AG04450 (cell line): ENCODE data around the gene IGSF9B. TPM values are rescaled to one million over a fixed set of nuclear protein-coding genes. Genes with fewer than 3 reads are reported as not detected.

Experiments used
- CTCF ChIA-PET: fragments of 300-600, 350-600 bp; formaldehyde crosslinking; extraction: SDS; loops from one replicate; lab custom pipeline; 2022; ENCODE audit warnings: antibody characterized with exemption, inconsistent platforms; lab: Charles Lee
- POLR2A ChIA-PET: fragments of 350-600 bp; formaldehyde crosslinking; extraction: SDS; loops from one replicate; lab custom pipeline; 2021; ENCODE audit warnings: antibody characterized with exemption, inconsistent platforms; lab: Yijun Ruan, JAX
- DNase-seq: peaks from one replicate; pipeline ENCODE4 v3.0.0-alpha.2; 2011; ENCODE audit warnings: low read depth, low spot score
- H3K27ac ChIP-seq: one replicate; pipeline ENCODE4 v1.5.1; 2012; ENCODE audit warnings: low read depth, low read length, control low read depth
- H3K27me3 ChIP-seq: one replicate; pipeline ENCODE4 v1.6.0; 2012; ENCODE audit warnings: low read length; ENCODE audit not compliant: control insufficient read depth, insufficient read depth
- H3K4me3 ChIP-seq: 2 replicates; pipeline ENCODE4 v1.5.1; 2011; ENCODE audit warnings: mild to moderate bottlenecking, low read depth, low read length, control low read depth
- H3K9me3 ChIP-seq: 2 replicates; pipeline ENCODE4 v1.5.1; 2012; ENCODE audit warnings: low read length; ENCODE audit not compliant: control insufficient read depth, insufficient read depth
- CTCF ChIP-seq: IDR thresholded peaks from 2 replicates; pipeline ENCODE4 v1.5.1; 2011; ENCODE audit warnings: low read depth, low read length, control low read depth, inconsistent platforms
- polyA plus RNA-seq: library from polyadenylated mRNA; depleted of rRNA; stranded (reverse); fragments of >200 nt; gene quantifications from 2 replicates; pipeline ENCODE4 v1.2.3, GENCODE V29; 2011

IGSF9B gene
- polyA plus RNA-seq, 1 experiment, result not detected

GRCh38 chr11:133990501-133990900 lies 33.7 kb upstream of the IGSF9B start:
- peaks cover 20% of the 10 kb centered on the region for H3K27me3 ChIP-seq
- no peaks in the 10 kb centered on the region; the same call in 1 of the 2 replicates for H3K9me3 ChIP-seq
- no peak for DNase-seq
- no peak overlapping the region for H3K27ac ChIP-seq
- CTCF ChIA-PET, result no interaction called here
- TF ChIP-seq CTCF, result no peak
- POLR2A ChIA-PET, result no interaction called here
- no peak overlapping the region for H3K4me3 ChIP-seq

GRCh38 chr11:133988686-133989410 lies 32.1 kb upstream of the IGSF9B start:
- no peak overlapping the region for H3K4me3 ChIP-seq
- POLR2A ChIA-PET, result no interaction called here
- H3K9me3 ChIP-seq, result no peaks in the 10 kb centered on the region
- H3K27me3 ChIP-seq, result peaks cover 18% of the 10 kb centered on the region
- no peak for DNase-seq
- CTCF ChIA-PET, result no interaction called here
- TF ChIP-seq CTCF, result no peak
- no peak overlapping the region for H3K27ac ChIP-seq

- peaks cover 18% of the 10 kb centered on the region for H3K27me3 ChIP-seq
- TF ChIP-seq CTCF, result no peak
- H3K9me3 ChIP-seq, result no peaks in the 10 kb centered on the region
- no peak overlapping the region for H3K27ac ChIP-seq
- ChIA-PET CTCF (no interaction called here), POLR2A (no interaction called here)
- no peak for DNase-seq
- no peak overlapping the region for H3K4me3 ChIP-seq
These were observed 30.4 kb upstream of the IGSF9B start for GRCh38 chr11:133987171-133987570.

- DNase-seq, result no peak
- no peak for TF ChIP-seq CTCF
- Histone ChIP-seq H3K27ac (no peak overlapping the region), H3K9me3 (no peaks in the 10 kb centered on the region), H3K4me3 (no peak overlapping the region), H3K27me3 (peaks cover 18% of the 10 kb centered on the region)
- ChIA-PET CTCF (no interaction called here), POLR2A (no interaction called here)
These were observed 29.5 kb upstream of the IGSF9B start for GRCh38 chr11:133985981-133986944.

GRCh38 chr11:133984828-133985227 lies 28.1 kb upstream of the IGSF9B start:
- H3K9me3 ChIP-seq, result no peaks in the 10 kb centered on the region
- H3K27me3 ChIP-seq, result peaks cover 17% of the 10 kb centered on the region
- TF ChIP-seq CTCF, result no peak
- ChIA-PET POLR2A (no interaction called here), CTCF (no interaction called here)
- no peak overlapping the region for H3K27ac ChIP-seq
- H3K4me3 ChIP-seq, result no peak overlapping the region
- DNase-seq, result no peak
